ENCODE data around the gene GABRB2. TPM values are rescaled to one million over a fixed set of nuclear protein-coding genes. Genes with fewer than 3 reads are reported as not detected.

Gene GABRB2
- total RNA-seq (ENCODE audit: unreplicated experiment) = not detected
- long read RNA-seq = 0 reads

DNA sequence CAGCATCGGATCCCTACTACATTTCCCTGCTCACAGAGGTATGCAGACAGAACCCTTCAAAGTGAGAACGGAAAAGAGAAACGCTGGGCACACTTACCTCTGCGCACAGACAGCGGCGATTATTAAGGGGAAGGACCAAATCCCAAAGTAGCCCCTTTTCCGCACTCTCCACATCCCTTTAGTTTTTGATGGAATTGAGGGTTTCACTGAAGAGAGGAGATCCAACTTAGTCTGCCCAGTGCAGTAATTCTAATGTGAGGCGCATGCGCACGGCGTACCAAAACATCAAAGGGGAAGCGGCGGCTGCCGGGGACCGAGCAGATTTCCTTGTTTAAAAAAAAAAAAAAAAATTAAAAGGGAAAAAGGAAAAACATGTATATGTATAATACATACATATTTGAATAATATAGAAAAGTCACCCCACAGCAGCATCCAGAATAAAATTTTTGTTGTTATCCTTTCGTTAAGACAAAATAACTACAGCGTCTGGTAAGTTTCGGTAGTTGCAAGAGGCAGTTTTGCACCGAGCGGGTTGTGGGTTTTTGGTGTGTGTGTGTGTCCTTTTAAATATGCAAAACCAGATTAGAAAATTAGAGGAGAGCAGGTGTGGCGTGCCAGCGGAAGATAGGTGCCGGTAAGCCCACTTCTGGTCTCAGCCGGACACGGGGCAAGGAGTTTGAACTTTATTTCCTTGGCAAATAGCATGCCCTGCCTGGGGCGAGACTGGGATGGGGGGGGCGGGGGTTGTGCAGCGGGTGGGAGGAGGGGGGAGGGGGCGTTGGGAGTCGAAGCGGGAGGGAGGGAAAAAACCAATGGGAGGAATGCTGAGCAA lies at the start of gene GABRB2:
Gene GABRB2, minus strand, starts transcription at position 256 of the 832 bp plus-strand sequence. Its CDS starts 82 bp downstream, at position 174.
- no peak within 1 kb of the TSS for H3K27ac Mint-ChIP-seq (ENCODE audit: unreplicated experiment)

DNA sequence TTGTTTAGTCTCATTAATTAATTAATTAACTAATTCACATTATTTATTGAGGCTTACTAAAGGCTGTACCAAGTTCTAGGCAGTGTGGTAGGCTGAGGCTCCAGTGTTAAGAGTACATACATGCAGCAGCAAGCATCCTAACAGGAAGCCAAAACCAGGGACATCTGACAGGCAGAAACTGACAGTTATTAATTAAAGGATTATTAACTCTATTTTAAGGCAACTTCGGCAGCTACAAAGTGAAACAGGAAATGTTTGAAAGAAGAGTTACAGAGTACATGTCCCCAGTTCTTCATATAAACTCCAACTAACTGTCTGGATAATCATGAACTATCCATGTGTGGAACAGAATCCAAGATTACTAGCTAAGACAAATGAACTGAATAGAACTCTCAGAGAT lies 39.3 kb upstream of the GABRB2 start:
- Mint-ChIP-seq H3K27ac (ENCODE audit: unreplicated experiment) (no peak overlapping the region), H3K27me3 (ENCODE audit: unreplicated experiment) (no peaks in the 10 kb centered on the region), H3K36me3 (ENCODE audit: unreplicated experiment) (no peaks in the 10 kb centered on the region)

More for the DNA sequence above, at the start of gene GABRB2:
- Mint-ChIP-seq H3K36me3 (ENCODE audit: unreplicated experiment) (no peaks in the 10 kb centered on the region), H3K9me3 (ENCODE audit: unreplicated experiment) (peaks cover 6% of the 10 kb centered on the region), H3K27me3 (ENCODE audit: unreplicated experiment) (peaks cover 4% of the 10 kb centered on the region), H3K4me1 (ENCODE audit: low read depth, unreplicated experiment) (peaks cover 5% of the 10 kb centered on the region), H3K4me3 (ENCODE audit: unreplicated experiment) (peak within 1 kb of the TSS; percentile 93)
- peak; percentile 77 for DNase-seq
- TF ChIP-seq, protein P1, sequence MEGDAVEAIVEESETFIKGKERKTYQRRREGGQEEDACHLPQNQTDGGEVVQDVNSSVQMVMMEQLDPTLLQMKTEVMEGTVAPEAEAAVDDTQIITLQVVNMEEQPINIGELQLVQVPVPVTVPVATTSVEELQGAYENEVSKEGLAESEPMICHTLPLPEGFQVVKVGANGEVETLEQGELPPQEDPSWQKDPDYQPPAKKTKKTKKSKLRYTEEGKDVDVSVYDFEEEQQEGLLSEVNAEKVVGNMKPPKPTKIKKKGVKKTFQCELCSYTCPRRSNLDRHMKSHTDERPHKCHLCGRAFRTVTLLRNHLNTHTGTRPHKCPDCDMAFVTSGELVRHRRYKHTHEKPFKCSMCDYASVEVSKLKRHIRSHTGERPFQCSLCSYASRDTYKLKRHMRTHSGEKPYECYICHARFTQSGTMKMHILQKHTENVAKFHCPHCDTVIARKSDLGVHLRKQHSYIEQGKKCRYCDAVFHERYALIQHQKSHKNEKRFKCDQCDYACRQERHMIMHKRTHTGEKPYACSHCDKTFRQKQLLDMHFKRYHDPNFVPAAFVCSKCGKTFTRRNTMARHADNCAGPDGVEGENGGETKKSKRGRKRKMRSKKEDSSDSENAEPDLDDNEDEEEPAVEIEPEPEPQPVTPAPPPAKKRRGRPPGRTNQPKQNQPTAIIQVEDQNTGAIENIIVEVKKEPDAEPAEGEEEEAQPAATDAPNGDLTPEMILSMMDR (IDR thresholded peaks at IDR 0.05; ENCODE audit: partially characterized antibody, unreplicated experiment) = no peak

DNA sequence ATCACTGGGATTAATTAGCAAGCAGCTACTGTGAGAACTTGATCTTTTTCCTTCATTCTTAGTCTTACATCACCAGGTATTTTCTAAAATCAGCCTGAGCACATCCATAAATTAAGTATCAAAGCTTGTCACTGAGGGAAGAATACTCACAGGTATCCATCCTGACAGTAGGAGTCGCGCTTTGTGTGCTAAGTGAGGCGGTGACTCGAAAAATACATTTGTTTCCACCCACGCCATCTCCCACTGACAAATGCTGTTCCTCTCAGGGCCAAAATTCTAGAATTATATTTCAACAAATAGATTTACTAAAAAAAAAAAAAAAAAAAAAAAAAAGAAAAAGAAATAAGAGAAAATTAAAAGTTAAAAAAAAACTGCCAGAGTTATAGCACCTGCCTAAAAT lies 34.1 kb upstream of the GABRB2 start:
- no peaks in the 10 kb centered on the region for H3K4me1 Mint-ChIP-seq (ENCODE audit: low read depth, unreplicated experiment)
- H3K9me3 Mint-ChIP-seq (ENCODE audit: unreplicated experiment) = no peaks in the 10 kb centered on the region
- H3K4me3 Mint-ChIP-seq (ENCODE audit: unreplicated experiment) = no peak overlapping the region
- no peak overlapping the region for H3K27ac Mint-ChIP-seq (ENCODE audit: unreplicated experiment)
- no peaks in the 10 kb centered on the region for H3K27me3 Mint-ChIP-seq (ENCODE audit: unreplicated experiment)
- no peaks in the 10 kb centered on the region for H3K36me3 Mint-ChIP-seq (ENCODE audit: unreplicated experiment)
- TF ChIP-seq, protein P1 (IDR thresholded peaks at IDR 0.05; ENCODE audit: partially characterized antibody, unreplicated experiment) = no peak
- DNase-seq = no peak

More for the DNA sequence above, 39.3 kb upstream of the GABRB2 start:
- Mint-ChIP-seq H3K9me3 (ENCODE audit: unreplicated experiment) (no peaks in the 10 kb centered on the region), H3K4me3 (ENCODE audit: unreplicated experiment) (no peak overlapping the region), H3K4me1 (ENCODE audit: low read depth, unreplicated experiment) (no peaks in the 10 kb centered on the region)
- DNase-seq = no peak
- TF ChIP-seq, protein P1 (IDR thresholded peaks at IDR 0.05; ENCODE audit: partially characterized antibody, unreplicated experiment) = no peak

DNA sequence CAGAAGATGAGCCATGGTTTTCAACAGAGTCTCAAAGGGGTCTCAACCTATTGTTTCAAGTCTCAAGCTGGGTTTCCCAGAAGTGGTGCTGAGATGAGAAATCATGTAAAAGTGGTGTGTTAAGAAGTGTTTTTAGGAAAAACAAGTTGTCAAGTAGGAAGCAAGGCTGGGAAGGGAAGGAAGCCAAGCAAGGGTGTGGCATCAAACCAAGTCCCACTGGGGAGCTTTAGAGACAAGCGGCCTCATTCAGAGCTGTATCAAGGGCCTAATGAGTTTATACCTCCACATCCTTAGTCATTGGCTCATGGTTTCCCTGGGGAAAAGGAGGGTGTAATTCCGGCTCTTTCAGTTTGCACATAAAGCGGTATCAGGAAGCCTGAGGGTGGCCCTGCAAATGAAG lies 26.4 kb upstream of the GABRB2 start:
- Mint-ChIP-seq H3K4me1 (ENCODE audit: low read depth, unreplicated experiment) (peaks cover 1% of the 10 kb centered on the region), H3K9me3 (ENCODE audit: unreplicated experiment) (no peaks in the 10 kb centered on the region), H3K27me3 (ENCODE audit: unreplicated experiment) (no peaks in the 10 kb centered on the region), H3K4me3 (ENCODE audit: unreplicated experiment) (no peak overlapping the region), H3K27ac (ENCODE audit: unreplicated experiment) (no peak overlapping the region), H3K36me3 (ENCODE audit: unreplicated experiment) (no peaks in the 10 kb centered on the region)
- TF ChIP-seq, protein P1 (IDR thresholded peaks at IDR 0.05; ENCODE audit: partially characterized antibody, unreplicated experiment) = no peak
- DNase-seq = no peak

DNA sequence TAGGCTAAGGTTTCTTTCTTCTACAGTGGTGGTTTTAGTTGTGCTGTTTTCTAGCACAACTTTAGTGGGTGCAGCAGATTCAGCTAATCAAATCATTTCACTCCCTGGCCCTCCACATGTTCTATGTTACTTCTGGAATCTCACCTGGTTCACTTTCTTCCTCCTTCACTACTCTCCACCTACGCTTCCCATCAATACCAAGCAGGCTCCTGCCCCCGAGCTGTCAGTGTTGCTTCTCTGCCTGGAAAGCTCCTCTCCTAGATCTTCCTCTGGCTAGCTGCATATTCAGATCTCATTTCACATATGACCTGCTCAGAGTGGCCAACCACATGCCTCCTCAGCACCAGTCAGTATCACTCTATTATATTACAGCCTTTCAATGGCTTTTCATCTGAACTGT lies 19.6 kb upstream of the GABRB2 start:
- no peak for DNase-seq
- H3K9me3 Mint-ChIP-seq (ENCODE audit: unreplicated experiment) = no peaks in the 10 kb centered on the region
- no peak overlapping the region for H3K4me3 Mint-ChIP-seq (ENCODE audit: unreplicated experiment)
- H3K27me3 Mint-ChIP-seq (ENCODE audit: unreplicated experiment) = no peaks in the 10 kb centered on the region
- TF ChIP-seq, protein P1 (IDR thresholded peaks at IDR 0.05; ENCODE audit: partially characterized antibody, unreplicated experiment) = no peak
- H3K27ac Mint-ChIP-seq (ENCODE audit: unreplicated experiment) = no peak overlapping the region
- no peaks in the 10 kb centered on the region for H3K4me1 Mint-ChIP-seq (ENCODE audit: low read depth, unreplicated experiment)
- no peaks in the 10 kb centered on the region for H3K36me3 Mint-ChIP-seq (ENCODE audit: unreplicated experiment)
